HG03575 (cell line): Measurements from ENCODE around the gene PRM1.

Experiments
- ATAC-seq: cut with Tn5 transposase; IDR thresholded peaks from one replicate; pipeline ENCODE4 v1.9.1; 2021; ENCODE audit not compliant: unreplicated experiment, insufficient number of reproducible peaks, low FRiP score; ENCODE audit errors: extremely low read depth

The PRM1 gene

GRCh38 chr16:11277607-11278337 lies 3.4 kb downstream of the PRM1 start:
- ATAC-seq: no peak

- no peak for ATAC-seq
Observed at GRCh38 chr16:11276896-11277593, 4.1 kb downstream of the PRM1 start.

GRCh38 chr16:11276143-11276895 lies 4.8 kb downstream of the PRM1 start, which contains the start of gene PRM2:
Gene PRM2, minus strand, starts transcription at chr16:11276480. Its CDS starts 110 bp downstream, at chr16:11276370.
- no peak for ATAC-seq

DNA sequence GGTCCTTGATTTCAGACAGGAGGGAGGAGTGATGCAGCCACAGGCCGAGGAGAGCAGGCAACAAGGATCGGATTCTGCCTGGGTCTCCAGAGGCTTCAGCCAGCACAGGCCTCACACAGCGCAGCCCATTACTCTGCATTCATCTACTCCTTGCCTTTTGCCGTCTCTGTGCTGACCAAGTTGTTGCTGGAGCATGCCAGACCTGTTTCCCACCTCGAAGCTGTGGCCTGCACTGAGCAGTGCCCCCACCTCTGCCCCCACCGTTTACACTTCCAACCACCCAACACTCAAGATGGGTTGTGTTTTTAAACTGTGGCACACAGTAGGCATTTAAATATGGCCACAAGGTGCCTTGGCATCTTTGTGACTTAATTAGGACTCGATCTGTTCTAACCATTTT lies 6.2 kb downstream of the PRM1 start:
- no peak for ATAC-seq

DNA sequence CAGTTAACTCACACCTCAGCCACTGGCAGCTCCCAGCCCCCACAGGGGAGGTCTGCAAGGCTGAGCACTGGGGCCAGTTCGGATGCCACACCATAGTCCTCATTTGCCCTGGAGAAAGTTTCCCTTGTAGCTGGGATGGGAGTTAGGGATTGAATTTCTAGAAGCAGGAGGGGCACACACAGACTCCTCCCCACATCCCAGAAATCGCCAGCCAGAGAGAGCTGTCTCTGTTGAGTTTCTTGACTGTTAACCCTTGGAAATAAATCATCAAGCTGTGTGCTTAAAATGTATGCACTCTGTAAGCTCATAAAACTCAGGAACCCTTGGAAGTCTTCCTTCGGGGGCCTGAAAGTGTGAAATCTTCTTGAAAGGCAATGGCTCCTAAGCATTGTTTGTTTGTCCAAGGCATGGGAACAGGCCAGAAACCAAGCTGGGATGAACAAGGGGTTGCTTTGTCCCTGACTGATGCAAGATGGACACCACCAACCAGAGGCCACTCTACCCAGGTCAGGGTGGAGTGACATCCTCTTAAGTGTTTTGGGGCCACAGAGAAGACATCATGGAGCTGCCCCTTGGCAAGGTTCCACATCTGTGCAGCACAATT lies 7.3 kb downstream of the PRM1 start:
- no peak for ATAC-seq

DNA sequence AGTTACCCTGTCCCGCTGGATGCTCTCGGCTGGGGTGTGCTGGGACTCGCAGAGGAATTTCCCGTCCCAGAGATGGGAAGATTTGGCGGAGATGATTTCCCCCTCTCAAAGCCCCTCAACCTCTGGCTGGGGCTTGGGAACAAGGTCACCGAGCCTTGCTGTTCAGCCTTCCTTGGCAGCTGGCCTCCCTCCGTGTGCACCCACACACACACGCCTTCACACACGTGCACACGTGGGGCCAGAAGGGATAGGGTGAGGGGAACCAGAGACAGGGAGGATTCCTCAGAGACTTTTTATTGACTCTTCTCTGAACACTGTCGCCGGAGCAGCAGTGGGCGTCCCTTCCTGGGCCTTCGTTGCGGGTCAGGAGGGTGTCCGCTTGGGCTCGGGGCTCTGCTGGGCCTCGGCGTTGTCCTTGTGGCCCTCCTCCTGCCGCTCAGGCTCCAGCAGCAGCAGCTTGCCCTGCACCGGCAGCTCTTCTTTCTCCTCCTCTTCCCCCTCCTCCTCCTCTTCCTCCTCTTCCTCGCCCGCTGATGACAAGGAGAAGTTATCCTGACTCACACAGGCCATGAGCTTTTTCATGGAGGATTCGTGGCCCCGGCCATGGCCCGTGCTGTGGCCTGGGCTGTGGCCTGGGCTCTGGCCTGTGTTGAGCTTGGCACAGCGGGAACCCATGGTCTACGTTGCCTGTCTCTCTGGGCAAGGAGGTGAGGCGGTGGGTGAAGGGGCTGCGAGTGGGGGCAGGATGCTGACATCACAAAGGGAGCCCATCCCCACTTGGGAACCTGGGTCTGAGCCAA lies 8.0 kb downstream of the PRM1 start, which contains the start of gene PRM3:
TSS of gene PRM3 (minus strand) at position 709 of the 800 bp plus-strand sequence. CDS start at position 675, 34 bp downstream.
- ATAC-seq: no peak

DNA sequence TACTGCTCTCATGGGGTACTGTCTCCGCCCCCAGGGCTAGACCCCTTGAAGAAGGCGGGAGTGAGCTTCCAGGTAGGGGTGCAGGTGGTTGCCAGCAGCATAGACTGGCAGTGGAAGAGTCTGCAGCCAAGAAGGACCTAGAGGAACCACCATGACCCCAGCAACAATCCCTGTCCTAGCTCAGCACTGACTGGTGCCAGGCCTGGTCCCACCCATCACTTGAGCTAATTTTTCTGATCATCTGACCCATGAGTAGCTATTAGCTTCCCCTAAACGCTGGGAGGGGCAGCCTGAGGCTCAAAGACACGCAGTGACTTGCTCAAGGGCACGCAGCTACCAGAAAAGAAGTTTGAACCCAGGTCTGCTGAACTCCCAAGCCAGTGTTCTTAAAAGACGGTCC lies 8.6 kb downstream of the PRM1 start:
- ATAC-seq: no peak

DNA sequence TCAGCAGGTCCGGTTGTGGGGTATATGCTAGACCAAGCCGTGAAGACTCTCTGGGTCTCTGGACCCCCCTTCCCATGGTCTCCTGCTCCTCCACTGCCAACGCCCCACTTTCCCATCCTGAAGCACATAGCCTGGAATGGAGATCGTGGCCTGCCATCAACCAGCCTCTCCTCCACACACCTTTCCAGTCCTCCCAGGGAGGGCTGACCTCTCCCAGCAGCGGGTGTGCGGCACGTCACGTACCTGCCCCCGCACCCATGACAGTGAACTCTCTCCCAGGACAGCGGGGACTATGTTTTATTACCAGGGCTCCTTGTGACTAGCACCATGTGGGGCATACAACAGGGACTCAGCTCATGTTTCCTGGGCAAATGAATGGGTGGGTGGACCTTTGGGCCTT lies 9.5 kb downstream of the PRM1 start:
- no peak for ATAC-seq

DNA sequence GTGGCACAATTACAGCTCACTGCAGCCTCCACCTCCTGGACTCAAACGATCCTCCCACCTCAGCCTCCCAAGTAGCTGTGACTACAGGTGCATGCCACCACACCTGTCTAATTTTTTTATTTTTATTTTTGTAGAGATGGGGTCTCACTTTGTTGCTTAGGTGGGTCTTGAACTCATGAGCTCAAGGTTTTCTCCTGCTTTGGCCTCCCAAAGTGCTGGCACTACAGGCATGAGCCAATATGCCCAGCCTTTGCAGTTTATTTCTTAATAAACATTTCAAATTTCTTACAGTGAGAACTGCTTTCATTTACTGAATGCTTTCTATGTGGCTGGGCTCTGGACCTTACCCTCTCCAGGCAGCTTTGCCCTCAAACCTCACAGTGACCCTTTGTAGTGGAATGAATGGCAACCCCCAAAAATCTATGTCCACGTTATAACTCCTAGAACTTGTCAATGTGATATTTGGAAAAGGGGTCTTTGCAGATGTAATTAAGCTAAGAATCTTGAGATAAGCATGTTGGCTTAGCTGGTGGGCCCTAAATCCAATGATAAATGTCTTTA lies 10.4 kb downstream of the PRM1 start:
- no peak for ATAC-seq

GRCh38 chr16:11268921-11269375 lies 12.2 kb downstream of the PRM1 start, which contains the start of gene TNP2:
Gene TNP2, minus strand, starts transcription at chr16:11269325. Its CDS starts 63 bp downstream, at chr16:11269262.
- ATAC-seq: no peak

GRCh38 chr16:11265124-11265523 lies 16.0 kb downstream of the PRM1 start:
- ATAC-seq: no peak

- ATAC-seq: no peak
Observed at GRCh38 chr16:11264155-11264832, 16.8 kb downstream of the PRM1 start.

GRCh38 chr16:11263737-11264136 lies 17.4 kb downstream of the PRM1 start:
- no peak for ATAC-seq

GRCh38 chr16:11262915-11263314 lies 18.2 kb downstream of the PRM1 start:
- no peak for ATAC-seq

- no peak for ATAC-seq
Observed at GRCh38 chr16:11260596-11260966, 20.5 kb downstream of the PRM1 start.

DNA sequence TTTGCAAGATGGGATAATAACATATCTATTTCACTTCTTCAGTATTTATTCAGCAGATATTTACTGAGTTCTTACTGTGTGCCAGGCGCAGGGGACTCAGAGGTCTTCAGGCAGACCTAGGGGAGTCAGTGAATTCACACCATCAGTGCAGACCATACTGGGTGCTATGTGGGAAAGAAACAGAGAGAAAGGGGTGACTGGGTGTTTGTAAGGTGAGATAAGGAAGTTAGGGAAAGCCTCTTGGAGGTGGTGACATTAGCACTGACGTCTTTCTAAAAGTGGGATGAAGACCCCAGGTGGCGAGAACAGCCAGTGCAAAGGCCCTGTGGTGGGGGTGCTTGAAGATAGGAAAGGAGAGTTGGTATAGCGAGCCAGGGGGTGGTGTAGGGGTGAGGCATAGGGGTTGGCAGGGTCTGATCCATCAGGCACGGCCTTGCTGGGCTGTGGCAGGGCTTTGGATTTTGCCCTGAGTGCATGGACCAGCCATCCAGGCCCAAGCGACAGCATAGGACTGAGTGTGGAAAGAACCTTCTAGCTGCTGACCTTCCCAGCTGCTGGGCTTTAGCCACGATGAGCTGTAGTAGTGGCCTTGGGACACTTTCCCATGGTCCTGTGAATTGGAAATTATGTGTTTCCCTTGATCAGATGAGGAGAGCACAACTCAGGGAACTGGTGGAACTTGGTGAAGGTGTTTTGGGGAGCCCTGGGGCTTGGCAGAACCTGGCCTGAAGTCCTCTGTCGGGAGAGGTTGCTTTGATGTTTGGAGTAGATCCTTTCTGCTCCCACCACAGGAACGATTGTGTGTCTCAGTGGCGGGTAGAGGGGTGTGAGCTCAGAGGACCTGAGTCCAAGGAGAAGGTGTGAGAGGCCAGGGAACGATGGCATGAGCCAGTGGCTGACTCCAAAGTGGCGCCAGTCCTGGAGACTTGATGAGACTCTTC lies 21.2 kb downstream of the PRM1 start:
- no peak for ATAC-seq
